T-helper 17 cell (primary cell): Measurements from ENCODE around the gene SORBS2. TPM values are rescaled to one million over a fixed set of nuclear protein-coding genes. Genes with fewer than 3 reads are reported as not detected.

Experiments
- ATAC-seq: fragments of 150-1000 bp; cut with Tn5 transposase; 2 replicates; pipeline ENCODE4 v1.10.0; 2021; ENCODE audit warnings: mild to moderate bottlenecking, moderate library complexity
- DNase-seq, 3 donors: peaks; one replicate each; pipeline versions ENCODE4 v3.0.0 to v3.0.0-alpha.2; 2020 to 2021
- H3K9me3 ChIP-seq: one replicate; pipeline ENCODE4 v1.7.0; 2013; ENCODE audit warnings: low read length, mild to moderate bottlenecking; ENCODE audit not compliant: control insufficient read depth, poor library complexity, severe bottlenecking
- H3K27ac Mint-ChIP-seq: one replicate; pipeline ENCODE4 v1.8.0; 2022; ENCODE audit warnings: mild to moderate bottlenecking, moderate library complexity, mixed read lengths
- H3K27me3 Mint-ChIP-seq: one replicate; pipeline ENCODE4 v1.8.0; 2022; ENCODE audit warnings: mixed read lengths
- H3K36me3 Mint-ChIP-seq: one replicate; pipeline ENCODE4 v1.8.0; 2022; ENCODE audit warnings: low read depth, mixed read lengths
- H3K4me1 Mint-ChIP-seq: one replicate; pipeline ENCODE4 v1.8.0; 2022; ENCODE audit warnings: mild to moderate bottlenecking, mixed read lengths
- H3K4me3 Mint-ChIP-seq: one replicate; pipeline ENCODE4 v1.8.0; 2022; ENCODE audit warnings: mild to moderate bottlenecking, moderate library complexity, mixed read lengths
- total RNA-seq, 4 donors: library from RNA in 2 of 4; stranded (reverse) in 2 of 4; gene quantifications; one replicate each; pipeline ENCODE4 v1.2.3 and lab custom pipeline; 2022 to 2026

SORBS2 gene
- total RNA-seq, 2 donors from 2014 or later, result 0.07 TPM; not detected in 1

DNA sequence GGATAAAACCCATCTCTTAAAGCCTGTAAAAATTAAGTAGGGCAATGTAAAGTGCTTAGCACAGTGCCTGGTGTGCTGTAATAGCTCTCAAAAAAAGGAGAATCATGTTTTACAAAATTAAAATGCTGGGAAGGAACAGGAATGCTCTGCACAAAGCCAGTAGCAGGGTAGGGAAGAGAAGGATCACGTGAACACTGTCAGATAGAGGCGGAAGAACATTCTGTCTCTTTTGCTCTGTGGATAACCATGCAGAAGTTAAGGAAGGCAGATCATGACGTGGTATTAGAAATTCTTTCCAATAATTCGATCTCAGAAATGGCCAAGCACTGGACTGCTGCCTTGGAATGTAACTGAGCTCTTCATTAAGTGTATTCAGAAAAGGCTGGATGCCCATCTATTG lies 140.5 kb downstream of the SORBS2 start:
- Mint-ChIP-seq H3K4me3 (no peak overlapping the region), H3K36me3 (no peaks in the 10 kb centered on the region), H3K27me3 (peaks cover 33% of the 10 kb centered on the region), H3K27ac (no peak overlapping the region), H3K4me1 (no peaks in the 10 kb centered on the region)
- H3K9me3 ChIP-seq, result no peaks in the 10 kb centered on the region
- DNase-seq, result no peak
- ATAC-seq, result no peak

DNA sequence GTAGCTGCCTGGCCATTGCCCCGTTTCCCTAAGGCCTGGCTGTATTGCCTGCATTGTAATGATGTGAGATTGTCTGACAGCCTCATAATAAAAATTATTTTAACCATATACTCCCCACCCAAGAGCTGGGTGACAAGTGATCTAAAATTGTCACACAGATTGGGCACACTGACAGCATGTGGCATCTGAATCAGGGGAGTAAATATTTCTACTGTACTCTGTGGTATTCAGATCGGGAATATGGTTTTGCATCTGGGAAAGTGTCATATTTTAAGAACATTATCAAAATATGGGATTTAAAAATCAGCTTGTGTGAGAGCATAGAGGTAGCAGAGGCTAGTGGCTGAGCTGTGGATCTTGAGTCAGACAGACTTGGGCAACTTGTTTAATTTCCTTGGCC lies 140.9 kb downstream of the SORBS2 start:
- no peak overlapping the region for H3K27ac Mint-ChIP-seq
- DNase-seq (no peak), ATAC-seq (no peak)
- H3K36me3 Mint-ChIP-seq, result no peaks in the 10 kb centered on the region
- H3K4me3 Mint-ChIP-seq, result no peak overlapping the region
- H3K4me1 Mint-ChIP-seq, result no peaks in the 10 kb centered on the region
- H3K27me3 Mint-ChIP-seq, result peaks cover 36% of the 10 kb centered on the region
- no peaks in the 10 kb centered on the region for H3K9me3 ChIP-seq

DNA sequence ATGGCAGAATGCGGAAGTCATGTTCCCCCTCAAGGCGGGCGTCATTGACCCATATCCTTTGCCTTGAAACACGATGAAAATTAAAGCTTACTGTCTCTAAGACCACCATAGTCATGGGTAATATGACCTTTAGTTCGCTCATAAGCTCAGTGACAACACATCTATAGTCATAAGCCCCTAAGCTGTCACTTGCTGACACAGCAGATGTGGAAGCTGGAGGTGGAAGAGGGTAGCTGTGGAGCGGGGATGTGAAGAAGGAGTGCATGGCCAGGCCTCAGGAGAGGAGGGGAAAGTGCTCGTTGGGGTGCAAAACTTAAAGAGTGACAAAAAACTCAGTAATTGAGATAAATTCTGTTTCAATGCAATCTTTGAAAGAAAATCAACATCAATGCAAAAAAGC lies 142.7 kb downstream of the SORBS2 start:
- ATAC-seq (no peak), DNase-seq (no peak)
- H3K9me3 ChIP-seq, result no peaks in the 10 kb centered on the region
- H3K27me3 Mint-ChIP-seq, result peaks cover 48% of the 10 kb centered on the region
- no peaks in the 10 kb centered on the region for H3K36me3 Mint-ChIP-seq
- no peak overlapping the region for H3K4me3 Mint-ChIP-seq
- H3K4me1 Mint-ChIP-seq, result no peaks in the 10 kb centered on the region
- no peak overlapping the region for H3K27ac Mint-ChIP-seq

DNA sequence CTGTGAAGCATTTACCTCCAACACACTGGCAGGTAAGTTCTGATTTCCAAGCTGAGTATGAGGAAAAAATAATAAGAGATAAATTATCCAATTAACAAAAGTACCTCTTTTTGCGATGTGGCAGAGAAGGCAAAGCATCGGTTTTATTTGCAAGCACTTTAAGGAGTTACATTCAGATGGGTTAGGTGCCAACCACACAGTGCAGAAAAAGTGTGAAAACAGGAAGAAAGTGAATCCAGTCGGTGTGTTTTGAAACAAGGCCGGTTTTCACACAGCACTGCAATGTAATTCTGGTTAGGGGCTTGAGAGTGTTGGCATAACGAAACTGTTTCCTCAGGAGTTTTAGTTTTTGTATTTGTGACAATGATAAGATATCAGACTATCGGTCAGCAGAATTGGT lies 145.8 kb downstream of the SORBS2 start:
- DNase-seq (no peak), ATAC-seq (no peak)
- Mint-ChIP-seq H3K27ac (no peak overlapping the region), H3K4me3 (no peak overlapping the region), H3K36me3 (no peaks in the 10 kb centered on the region), H3K4me1 (no peaks in the 10 kb centered on the region), H3K27me3 (peaks cover 51% of the 10 kb centered on the region)
- H3K9me3 ChIP-seq, result no peaks in the 10 kb centered on the region

DNA sequence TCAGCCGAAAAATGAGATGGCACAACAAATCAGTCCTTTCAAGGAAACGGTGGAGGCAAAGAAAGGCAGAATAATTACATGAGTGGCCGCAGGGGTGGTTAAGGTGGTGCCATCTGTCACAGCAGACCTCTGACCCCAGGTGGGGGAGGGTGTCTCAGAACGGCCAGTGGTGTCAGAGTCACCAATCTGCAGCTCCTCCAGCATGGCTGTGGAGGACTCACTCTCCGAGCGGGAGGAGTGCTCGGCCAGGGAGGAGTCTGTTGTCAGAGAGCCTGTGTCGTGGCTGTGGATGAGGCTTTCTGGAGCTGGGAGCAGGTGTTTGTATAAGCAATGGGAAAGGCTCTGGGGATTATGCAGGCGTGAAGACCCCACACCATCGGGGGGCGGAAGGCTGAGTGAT lies 146.3 kb downstream of the SORBS2 start:
- Mint-ChIP-seq H3K27ac (no peak overlapping the region), H3K4me3 (no peak overlapping the region), H3K27me3 (peaks cover 48% of the 10 kb centered on the region), H3K36me3 (no peaks in the 10 kb centered on the region), H3K4me1 (no peaks in the 10 kb centered on the region)
- ATAC-seq (no peak), DNase-seq (no peak)
- no peaks in the 10 kb centered on the region for H3K9me3 ChIP-seq

DNA sequence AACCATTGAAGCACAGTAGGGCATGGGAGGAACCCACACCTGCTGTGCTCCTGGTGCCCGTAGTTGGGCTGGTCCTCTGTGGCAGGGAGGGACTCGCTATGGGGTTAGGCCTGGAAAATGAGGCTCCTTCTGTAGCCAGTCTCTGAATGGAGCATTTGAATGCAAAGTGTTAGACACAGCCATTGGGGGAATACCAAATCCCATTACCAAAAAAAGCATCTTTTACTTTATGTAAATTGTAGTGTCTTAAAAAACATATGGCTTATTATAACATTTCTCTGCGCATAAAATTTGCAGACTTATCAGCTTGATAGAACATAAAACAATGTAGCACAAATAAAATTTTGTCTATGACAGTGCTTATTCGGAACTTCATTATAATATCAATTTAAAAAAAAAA lies 147.5 kb downstream of the SORBS2 start:
- H3K4me3 Mint-ChIP-seq, result no peak overlapping the region
- H3K9me3 ChIP-seq, result no peaks in the 10 kb centered on the region
- H3K27ac Mint-ChIP-seq, result no peak overlapping the region
- H3K4me1 Mint-ChIP-seq, result no peaks in the 10 kb centered on the region
- ATAC-seq (no peak), DNase-seq (no peak)
- peaks cover 46% of the 10 kb centered on the region for H3K27me3 Mint-ChIP-seq
- H3K36me3 Mint-ChIP-seq, result no peaks in the 10 kb centered on the region

DNA sequence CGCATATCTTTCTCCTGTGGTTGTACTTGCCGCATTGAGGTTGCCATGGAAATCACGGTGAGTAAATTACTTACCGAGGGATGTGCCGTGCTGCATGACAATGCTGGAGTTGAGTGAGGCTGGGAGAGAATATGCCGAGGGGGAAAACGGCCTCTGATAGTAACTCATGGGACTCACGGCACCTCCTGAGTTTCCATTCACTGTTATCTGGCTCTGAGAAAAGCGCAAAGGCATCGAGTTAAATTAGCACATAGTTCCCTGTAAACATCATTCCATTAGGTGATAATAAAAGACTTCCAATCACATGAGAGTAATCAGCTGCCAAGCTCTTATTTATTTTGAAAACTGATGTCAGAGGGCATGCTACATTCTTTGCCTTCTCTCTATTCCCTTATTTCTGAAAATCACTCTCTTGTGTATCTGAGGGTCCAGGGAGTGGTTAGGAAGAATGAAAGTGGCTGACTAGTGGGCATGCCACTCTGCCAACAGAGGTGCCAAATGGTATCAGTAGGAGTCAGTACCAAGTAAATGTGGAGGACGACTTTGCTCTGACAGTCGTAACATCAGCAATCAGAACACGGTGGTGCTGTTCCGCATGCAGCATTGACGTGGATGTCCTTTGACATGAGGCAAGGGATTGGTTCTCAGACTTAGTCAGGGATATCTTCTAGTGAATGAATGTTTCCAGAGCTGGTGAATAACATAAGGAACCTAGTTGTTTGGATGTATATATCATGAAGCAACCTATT lies 149.8 kb downstream of the SORBS2 start:
- Mint-ChIP-seq H3K27ac (no peak overlapping the region), H3K36me3 (no peaks in the 10 kb centered on the region), H3K27me3 (peaks cover 40% of the 10 kb centered on the region), H3K4me1 (no peaks in the 10 kb centered on the region), H3K4me3 (no peak overlapping the region)
- ATAC-seq, result no peak
- no peaks in the 10 kb centered on the region for H3K9me3 ChIP-seq
- DNase-seq, result no peak

DNA sequence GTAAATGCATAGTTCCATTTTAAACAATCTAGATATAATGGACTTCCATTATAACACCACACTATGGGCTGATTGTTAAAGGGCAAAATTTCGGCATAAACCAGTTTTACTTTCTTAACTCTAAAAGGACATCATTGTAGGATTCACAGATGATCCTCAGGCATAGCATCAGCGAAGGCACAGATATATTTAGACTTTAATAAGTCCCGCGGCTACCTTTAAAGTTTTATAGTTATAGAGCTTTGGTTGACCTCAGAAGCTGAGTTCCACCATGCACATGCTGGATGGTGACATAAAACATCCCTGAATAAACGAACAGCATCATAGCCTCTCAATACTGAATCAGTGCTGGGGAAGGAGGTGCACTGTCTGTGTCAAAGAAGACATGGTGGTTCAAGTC lies 151.7 kb downstream of the SORBS2 start:
- H3K27me3 Mint-ChIP-seq, result peaks cover 33% of the 10 kb centered on the region
- H3K27ac Mint-ChIP-seq, result no peak overlapping the region
- H3K4me1 Mint-ChIP-seq, result no peaks in the 10 kb centered on the region
- ATAC-seq (no peak), DNase-seq (no peak)
- no peaks in the 10 kb centered on the region for H3K9me3 ChIP-seq
- H3K36me3 Mint-ChIP-seq, result no peaks in the 10 kb centered on the region
- H3K4me3 Mint-ChIP-seq, result no peak overlapping the region

DNA sequence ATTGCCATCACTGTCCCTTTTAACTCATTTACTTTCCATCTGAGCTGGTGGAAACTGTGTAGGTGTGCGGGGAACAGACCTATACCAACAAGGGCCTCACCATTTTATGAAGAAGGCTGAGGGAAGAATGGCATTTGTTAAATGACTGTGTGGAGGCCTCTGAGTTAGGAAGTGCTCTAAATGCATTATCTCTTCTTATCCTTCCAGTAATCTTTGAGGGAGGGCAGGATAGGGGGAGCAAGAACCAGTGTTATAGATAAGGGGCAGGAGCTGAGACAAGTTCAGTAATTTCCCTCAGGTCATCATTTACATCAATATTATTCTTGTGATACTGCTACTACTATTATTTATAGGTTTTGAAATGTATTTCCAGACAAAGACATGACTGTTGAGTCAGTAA lies 154.3 kb downstream of the SORBS2 start:
- no peaks in the 10 kb centered on the region for H3K9me3 ChIP-seq
- DNase-seq (no peak), ATAC-seq (no peak)
- H3K27ac Mint-ChIP-seq, result no peak overlapping the region
- H3K4me3 Mint-ChIP-seq, result no peak overlapping the region
- peaks cover 35% of the 10 kb centered on the region for H3K27me3 Mint-ChIP-seq
- H3K4me1 Mint-ChIP-seq, result no peaks in the 10 kb centered on the region
- no peaks in the 10 kb centered on the region for H3K36me3 Mint-ChIP-seq

DNA sequence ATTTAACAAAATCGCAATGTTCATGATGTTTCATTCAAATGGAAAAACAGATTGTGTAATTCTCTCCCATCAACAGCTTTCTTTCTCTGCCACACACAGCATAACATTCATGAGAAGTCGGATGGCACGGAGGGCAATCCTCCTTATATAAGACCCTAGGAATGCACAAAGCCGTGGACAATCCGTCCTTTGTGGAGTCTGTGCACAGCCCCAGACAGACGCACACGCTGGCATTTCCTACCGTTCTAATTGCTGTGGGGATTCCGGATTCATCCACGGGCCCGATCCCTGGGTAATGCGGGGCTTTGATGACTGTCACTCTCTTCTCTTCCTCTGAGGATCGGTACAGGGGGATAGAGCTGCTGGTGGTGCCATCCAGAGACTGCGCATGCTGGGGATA lies 154.8 kb downstream of the SORBS2 start:
- no peak for ATAC-seq

DNA sequence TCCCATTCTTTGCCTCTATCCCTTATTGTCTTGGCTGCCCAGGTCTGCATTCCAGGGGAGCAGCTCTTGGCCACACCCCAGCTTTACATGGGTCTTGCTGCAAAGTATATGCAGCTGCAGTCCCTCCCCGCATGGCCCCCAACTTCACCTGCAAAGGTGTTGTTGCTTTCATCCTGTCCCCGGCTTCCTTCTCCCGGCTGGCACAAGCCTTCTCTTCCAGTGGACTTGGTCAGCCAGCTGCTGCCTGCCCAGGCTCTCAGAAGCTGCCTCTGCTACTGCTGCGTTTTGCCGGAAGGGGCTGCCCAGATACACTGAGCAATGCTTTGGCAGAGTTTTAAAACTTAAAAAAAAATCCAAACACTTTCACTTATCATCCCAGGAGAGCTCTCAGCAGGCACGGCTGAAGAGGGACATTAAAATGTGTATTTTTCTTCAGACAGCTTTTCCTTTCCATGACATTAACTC lies 155.5 kb downstream of the SORBS2 start:
- Mint-ChIP-seq H3K4me3 (no peak overlapping the region), H3K27ac (no peak overlapping the region), H3K36me3 (no peaks in the 10 kb centered on the region), H3K27me3 (peaks cover 28% of the 10 kb centered on the region), H3K4me1 (no peaks in the 10 kb centered on the region)
- DNase-seq (no peak), ATAC-seq (no peak)
- H3K9me3 ChIP-seq, result no peaks in the 10 kb centered on the region

More for the DNA sequence above, 154.8 kb downstream of the SORBS2 start:
- H3K9me3 ChIP-seq, result no peaks in the 10 kb centered on the region
- no peak for DNase-seq
- H3K4me3 Mint-ChIP-seq, result no peak overlapping the region
- H3K36me3 Mint-ChIP-seq, result no peaks in the 10 kb centered on the region
- H3K4me1 Mint-ChIP-seq, result no peaks in the 10 kb centered on the region
- peaks cover 34% of the 10 kb centered on the region for H3K27me3 Mint-ChIP-seq
- H3K27ac Mint-ChIP-seq, result no peak overlapping the region

DNA sequence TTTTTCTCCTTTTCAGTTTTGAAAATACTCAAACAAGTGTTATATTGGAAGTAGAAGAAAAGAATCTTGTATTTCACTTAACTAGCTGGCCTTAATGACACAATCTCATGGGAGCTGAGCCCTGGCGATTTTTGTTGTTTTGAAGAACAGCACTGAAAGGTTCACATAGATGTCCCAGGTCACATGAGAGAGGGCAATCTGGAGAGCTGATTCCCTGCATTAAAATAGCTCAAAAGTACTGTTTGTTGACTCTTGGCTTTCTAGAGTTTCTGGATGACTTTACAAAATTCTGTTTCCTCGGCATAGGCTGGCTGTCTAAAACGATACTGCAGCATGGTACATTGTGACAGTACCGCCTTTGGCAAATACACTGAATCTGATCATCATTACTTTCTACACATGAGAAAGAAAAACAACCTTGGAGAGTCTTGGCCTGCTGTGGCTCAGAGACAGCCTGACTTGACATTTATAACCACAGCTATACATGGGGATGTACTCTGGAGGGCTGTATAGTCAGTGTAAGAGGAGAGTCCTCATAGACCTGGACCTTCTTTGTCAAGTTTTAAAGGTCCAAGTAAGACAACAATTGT lies 156.9 kb downstream of the SORBS2 start:
- peaks cover 38% of the 10 kb centered on the region for H3K27me3 Mint-ChIP-seq
- ATAC-seq, result no peak
- H3K4me3 Mint-ChIP-seq, result no peak overlapping the region
- no peaks in the 10 kb centered on the region for H3K4me1 Mint-ChIP-seq
- no peaks in the 10 kb centered on the region for H3K9me3 ChIP-seq
- no peaks in the 10 kb centered on the region for H3K36me3 Mint-ChIP-seq
- DNase-seq, result no peak
- H3K27ac Mint-ChIP-seq, result no peak overlapping the region

DNA sequence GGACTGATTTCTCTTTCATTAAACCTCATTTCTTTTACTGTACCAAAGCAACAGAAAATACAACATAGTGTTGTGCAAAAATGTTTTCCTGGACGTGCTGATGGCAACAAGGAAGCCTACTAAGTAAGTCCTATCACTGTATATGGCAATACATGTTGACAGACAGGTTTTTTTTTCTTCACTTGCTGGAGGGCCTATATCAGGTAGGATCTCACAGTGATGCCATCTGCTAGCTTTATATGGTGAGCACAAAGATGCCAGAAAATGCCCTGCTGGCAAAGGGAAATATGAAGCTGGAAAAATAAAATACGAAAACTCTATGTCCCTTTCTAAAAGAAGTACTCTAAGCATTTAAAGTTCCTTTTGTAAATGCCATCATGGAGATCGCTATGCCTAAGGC lies 157.7 kb downstream of the SORBS2 start:
- H3K4me1 Mint-ChIP-seq, result no peaks in the 10 kb centered on the region

DNA sequence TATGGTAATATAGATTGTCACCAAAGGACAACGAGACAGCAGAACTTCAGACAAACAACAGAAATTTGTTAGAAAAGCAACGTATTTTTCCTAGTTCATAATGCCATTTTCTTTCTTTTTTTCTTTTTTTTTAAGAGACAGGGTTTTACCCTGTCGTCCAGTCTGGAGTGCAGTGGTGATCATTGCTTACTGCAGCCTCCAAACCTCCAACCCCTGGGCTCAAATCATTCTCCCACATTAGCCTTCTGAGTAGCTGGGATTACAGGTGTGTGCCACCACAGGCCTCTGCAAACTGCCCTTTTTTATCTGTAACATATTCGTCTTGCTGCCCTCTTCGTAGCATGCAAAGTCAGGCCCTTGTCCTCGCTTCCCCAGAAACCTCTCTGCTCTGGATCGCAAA lies 160.1 kb downstream of the SORBS2 start:
- Mint-ChIP-seq H3K27ac (no peak overlapping the region), H3K36me3 (no peaks in the 10 kb centered on the region), H3K27me3 (peaks cover 34% of the 10 kb centered on the region), H3K4me1 (no peaks in the 10 kb centered on the region), H3K4me3 (no peak overlapping the region)
- no peaks in the 10 kb centered on the region for H3K9me3 ChIP-seq
- ATAC-seq (no peak), DNase-seq (no peak)

More for the DNA sequence above, 157.7 kb downstream of the SORBS2 start:
- ATAC-seq (no peak), DNase-seq (no peak)
- Mint-ChIP-seq H3K4me3 (no peak overlapping the region), H3K27me3 (peaks cover 39% of the 10 kb centered on the region), H3K27ac (no peak overlapping the region), H3K36me3 (no peaks in the 10 kb centered on the region)
- no peaks in the 10 kb centered on the region for H3K9me3 ChIP-seq
